T-cell (primary cell): ENCODE results near the gene DNAH6. TPM values are rescaled to one million over a fixed set of nuclear protein-coding genes. Genes with fewer than 3 reads are reported as not detected.

Experiments used
- ATAC-seq, 4 experiments: fragments of 200-7000 bp in 3 of 4; fragments of 150-1000 bp in 1 of 4; cut with Tn5 transposase; replicated peaks in 1 of 4; 1 replicate in 3 of 4; 2 replicates in 1 of 4; pipeline ENCODE4 v1.10.0; 2021; ENCODE audit warnings: moderate library complexity in 3 of 4, mild to moderate bottlenecking in 2 of 4, moderate number of reproducible peaks in 1 of 4
- CTCF ChIA-PET, 2 donors: fragments of 300-600 bp; sonication (Branson Sonifier 250); formaldehyde crosslinking; loops; one replicate each; lab custom pipeline; 2022; ENCODE audit warnings: antibody characterized with exemption in 2 of 2; lab: Charles Lee
- POLR2A ChIA-PET, 2 donors: fragments of 300-600 bp; sonication (Branson Sonifier 250); formaldehyde crosslinking; loops; one replicate each; lab custom pipeline; 2022; ENCODE audit warnings: antibody characterized with exemption in 2 of 2; lab: Charles Lee
- DNase-seq, 35 experiments: peaks; one replicate each; pipeline versions ENCODE4 v3.0.0 to v3.0.0-alpha.2; 2013 to 2023
- H3K27ac ChIP-seq: one replicate; pipeline ENCODE4 v1.5.1; 2013; ENCODE audit warnings: low read length
- H3K27me3 ChIP-seq, 2 experiments: replicated peaks in 1 of 2; 1 replicate in 1 of 2; 2 replicates in 1 of 2; pipeline versions ENCODE4 v1.6.1 to v1.7.0; 2013; ENCODE audit warnings: low read length in 1 of 2, mixed read lengths in 1 of 2; ENCODE audit not compliant: control insufficient read depth in 2 of 2, insufficient read depth in 2 of 2; ENCODE audit errors: extremely low read depth in 1 of 2
- H3K36me3 ChIP-seq, 2 donors: 1 replicate in 1 of 2; 2 replicates in 1 of 2; pipeline versions ENCODE4 v1.6.1 to v1.7.0; 2013; ENCODE audit warnings: low read length in 1 of 2; ENCODE audit not compliant: control insufficient read depth in 2 of 2, insufficient read depth in 1 of 2; ENCODE audit errors: extremely low read depth in 1 of 2
- H3K4me1 ChIP-seq, 2 experiments: 1 replicate in 1 of 2; 2 replicates in 1 of 2; pipeline versions ENCODE4 v1.6.1 to v1.7.0; 2013; ENCODE audit warnings: low read length in 2 of 2, mixed read lengths in 1 of 2; ENCODE audit not compliant: insufficient read depth in 2 of 2, control insufficient read depth in 1 of 2; ENCODE audit errors: extremely low read depth in 1 of 2
- H3K4me3 ChIP-seq, 2 donors: 1 replicate in 1 of 2; 2 replicates in 1 of 2; pipeline versions ENCODE4 v1.5.1 to v1.7.0; 2013; ENCODE audit warnings: mild to moderate bottlenecking in 2 of 2, low read length in 1 of 2, moderate library complexity in 1 of 2; ENCODE audit not compliant: control insufficient read depth in 1 of 2; ENCODE audit errors: extremely low read depth in 1 of 2
- H3K9me3 ChIP-seq: 2 replicates; pipeline ENCODE4 v1.7.0; 2013
- H3K27ac Mint-ChIP-seq, 2 donors: one replicate each; pipeline ENCODE4 v1.8.0; 2020 to 2021; ENCODE audit warnings: mild to moderate bottlenecking in 2 of 2, mixed read lengths in 2 of 2
- H3K27me3 Mint-ChIP-seq, 2 donors: one replicate each; pipeline ENCODE4 v1.8.0; 2021 to 2022; ENCODE audit warnings: mixed read lengths in 2 of 2
- H3K36me3 Mint-ChIP-seq: one replicate; pipeline ENCODE4 v1.8.0; 2021; ENCODE audit warnings: mixed read lengths
- H3K4me1 Mint-ChIP-seq, 3 donors: one replicate each; pipeline ENCODE4 v1.8.0; 2020 to 2022; ENCODE audit warnings: mixed read lengths in 3 of 3, mild to moderate bottlenecking in 1 of 3
- H3K4me3 Mint-ChIP-seq, 3 donors: one replicate each; pipeline ENCODE4 v1.8.0; 2020 to 2022; ENCODE audit warnings: mild to moderate bottlenecking in 3 of 3, mixed read lengths in 3 of 3, moderate library complexity in 3 of 3
- H3K9me3 Mint-ChIP-seq, 3 donors: one replicate each; pipeline ENCODE4 v1.8.0; 2020 to 2022; ENCODE audit warnings: mixed read lengths in 3 of 3
- WGBS: methylation state at CpG from one replicate; pipeline ENCODE4 v1.1.5; 2013; ENCODE audit warnings: missing lambda C conversion rate; ENCODE audit not compliant: insufficient coverage; 5-methylcytosine and 5-hydroxymethylcytosine counted together
- total RNA-seq, 35 experiments: library from RNA in 6 of 35; stranded (reverse) in 6 of 35; fragments of 120-200 nt in 1 of 35; gene quantifications; one replicate each; pipeline versions ENCODE4 v1.2.1 to v1.2.4 and lab custom pipeline; 2013 to 2026

Gene DNAH6
- total RNA-seq, 5 donors from 2014 or later (not counting 1 experiment from before 2014, with no cell fraction given): 0.44 to 2.0 (median 1.2) TPM

- Histone ChIP-seq H3K36me3 (no peaks in the 10 kb centered on the region), H3K9me3 (no peaks in the 10 kb centered on the region), H3K27me3 (no peaks in the 10 kb centered on the region), H3K27ac (no peak overlapping the region), H3K4me1 (peaks cover 10 to 15% of the 10 kb centered on the region in 2 experiments), H3K4me3 (no peak overlapping the region)
- H3K9me3 Mint-ChIP-seq: no peaks in the 10 kb centered on the region
- ATAC-seq (no peak), DNase-seq (no peak)
- H3K27me3 Mint-ChIP-seq: no peaks in the 10 kb centered on the region
- ChIA-PET POLR2A (no interaction called here), CTCF (interaction anchor here in 1 of 2 donors (1.2 kb wide), 1 partner anchor 12 kb away, joined by 4 read pairs; no protein-coding TSS in a partner anchor)
- no CpG with 5 or more reads among the region's 1 CpG for WGBS
- no peaks in the 10 kb centered on the region for H3K36me3 Mint-ChIP-seq
- H3K4me1 Mint-ChIP-seq: peaks cover 21 to 56% (median 23%) of the 10 kb centered on the region in 3 donors
- H3K4me3 Mint-ChIP-seq: no peak overlapping the region
- H3K27ac Mint-ChIP-seq: no peak overlapping the region
Measured at GRCh38 chr2:84676295-84676694, 160.0 kb downstream of the DNAH6 start.

- H3K4me1 ChIP-seq: peaks cover 10 to 15% of the 10 kb centered on the region in 2 experiments
- H3K4me3 Mint-ChIP-seq: peak overlapping the region in 1 of 3 donors; percentile 39
- H3K36me3 ChIP-seq: no peaks in the 10 kb centered on the region
- no peak overlapping the region for H3K27ac ChIP-seq
- ATAC-seq (no peak), DNase-seq (peak in 1 of 35 experiments; percentile 19)
- H3K4me1 Mint-ChIP-seq: peaks cover 21 to 55% (median 27%) of the 10 kb centered on the region in 3 donors
- peaks cover 0 to 5% (median 4%) of the 10 kb centered on the region in 3 donors for H3K9me3 Mint-ChIP-seq
- WGBS: no CpG with 5 or more reads among the region's 2 CpGs
- H3K36me3 Mint-ChIP-seq: no peaks in the 10 kb centered on the region
- no peak overlapping the region for H3K4me3 ChIP-seq
- POLR2A ChIA-PET: no interaction called here
- no peaks in the 10 kb centered on the region for H3K27me3 ChIP-seq
- H3K27me3 Mint-ChIP-seq: no peaks in the 10 kb centered on the region
- H3K9me3 ChIP-seq: no peaks in the 10 kb centered on the region
- H3K27ac Mint-ChIP-seq: no peak overlapping the region
- CTCF ChIA-PET: no interaction called here
Measured at GRCh38 chr2:84678214-84678613, 161.9 kb downstream of the DNAH6 start.

GRCh38 chr2:84686783-84687476 lies 170.6 kb downstream of the DNAH6 start:
- peak overlapping the region; percentile 81 to 91 for H3K27ac Mint-ChIP-seq

GRCh38 chr2:84687498-84688149 lies 171.3 kb downstream of the DNAH6 start:
- Mint-ChIP-seq H3K27ac (peak overlapping the region in 1 of 2 donors; percentile 52), H3K36me3 (peaks cover 3% of the 10 kb centered on the region), H3K27me3 (no peaks in the 10 kb centered on the region), H3K9me3 (peaks cover 0 to 3% (median 0%) of the 10 kb centered on the region in 3 donors), H3K4me3 (peak overlapping the region in 1 of 3 donors; percentile 58), H3K4me1 (peaks cover 34 to 68% (median 45%) of the 10 kb centered on the region in 3 donors)
- ChIA-PET CTCF (interaction anchor here in 1 of 2 donors (1.6 kb wide), 1 partner anchor 11 kb away, joined by 4 read pairs; no protein-coding TSS in a partner anchor), POLR2A (interaction anchor here in 1 of 2 donors (1.0 kb wide), 1 partner anchor 171 kb away, joined by 3 read pairs; the partner anchor contains the start of gene DNAH6)
- 76% methylated on average over 4 of the region's 10 CpGs for WGBS
- H3K9me3 ChIP-seq: no peaks in the 10 kb centered on the region
- H3K36me3 ChIP-seq: no peaks in the 10 kb centered on the region
- H3K4me1 ChIP-seq: peaks cover 0 to 25% of the 10 kb centered on the region in 2 experiments
- H3K27ac ChIP-seq: no peak overlapping the region
- ATAC-seq (no peak), DNase-seq (no peak)
- H3K27me3 ChIP-seq: no peaks in the 10 kb centered on the region
- H3K4me3 ChIP-seq: no peak overlapping the region

More at GRCh38 chr2:84686783-84687476, 170.6 kb downstream of the DNAH6 start:
- Histone ChIP-seq H3K27me3 (no peaks in the 10 kb centered on the region), H3K36me3 (no peaks in the 10 kb centered on the region), H3K4me3 (no peak overlapping the region), H3K9me3 (no peaks in the 10 kb centered on the region), H3K4me1 (peaks cover 0 to 25% of the 10 kb centered on the region in 2 experiments), H3K27ac (no peak overlapping the region)
- Mint-ChIP-seq H3K4me1 (peaks cover 32 to 73% (median 46%) of the 10 kb centered on the region in 3 donors), H3K36me3 (peaks cover 3% of the 10 kb centered on the region), H3K4me3 (peak overlapping the region in 1 of 3 donors; percentile 58), H3K9me3 (peaks cover 0 to 6% (median 0%) of the 10 kb centered on the region in 3 donors), H3K27me3 (no peaks in the 10 kb centered on the region)
- ChIA-PET POLR2A (no interaction called here), CTCF (no interaction called here)
- WGBS: no CpG with 5 or more reads among the region's 5 CpGs
- DNase-seq: peak in 1 of 35 experiments; percentile 34
- peak; percentile 68 to 95 (median 82) for ATAC-seq

GRCh38 chr2:84690225-84690624 lies 173.9 kb downstream of the DNAH6 start:
- ChIA-PET CTCF (no interaction called here), POLR2A (interaction anchor here in 1 of 2 donors (0.6 kb wide), 1 partner anchor 234 kb away, joined by 4 read pairs; no protein-coding TSS in a partner anchor)
- peaks cover 0 to 3% (median 0%) of the 10 kb centered on the region in 3 donors for H3K9me3 Mint-ChIP-seq
- peaks cover 3% of the 10 kb centered on the region for H3K36me3 Mint-ChIP-seq
- ATAC-seq (no peak), DNase-seq (no peak)
- H3K4me1 Mint-ChIP-seq: peaks cover 53 to 76% (median 64%) of the 10 kb centered on the region in 3 donors
- Histone ChIP-seq H3K36me3 (no peaks in the 10 kb centered on the region), H3K27me3 (no peaks in the 10 kb centered on the region), H3K9me3 (no peaks in the 10 kb centered on the region), H3K27ac (no peak overlapping the region), H3K4me3 (no peak overlapping the region), H3K4me1 (peaks cover 15 to 41% of the 10 kb centered on the region in 2 experiments)
- no peak overlapping the region for H3K27ac Mint-ChIP-seq
- H3K27me3 Mint-ChIP-seq: no peaks in the 10 kb centered on the region
- no CpG with 5 or more reads among the region's 3 CpGs for WGBS
- no peak overlapping the region for H3K4me3 Mint-ChIP-seq

- peak overlapping the region; percentile 52 for H3K27ac ChIP-seq
- H3K36me3 Mint-ChIP-seq: peaks cover 3% of the 10 kb centered on the region
- 3% methylated on average over 5 of the region's 6 CpGs for WGBS
- H3K4me3 ChIP-seq: peak overlapping the region in 1 of 2 donors; percentile 32
- ChIA-PET POLR2A (interaction anchor here in 1 of 2 donors (0.6 kb wide), 1 partner anchor 239 kb away, joined by 4 read pairs; no protein-coding TSS in a partner anchor), CTCF (no interaction called here)
- DNase-seq (peak in 34 of 35 experiments; percentile 6 to 68 (median 32)), ATAC-seq (peak; percentile 81 to 94 (median 92))
- H3K27me3 Mint-ChIP-seq: no peaks in the 10 kb centered on the region
- no peaks in the 10 kb centered on the region for H3K9me3 ChIP-seq
- no peaks in the 10 kb centered on the region for H3K36me3 ChIP-seq
- H3K4me1 Mint-ChIP-seq: peaks cover 40 to 72% (median 51%) of the 10 kb centered on the region in 3 donors
- H3K9me3 Mint-ChIP-seq: peaks cover 0 to 3% (median 0%) of the 10 kb centered on the region in 3 donors
- no peaks in the 10 kb centered on the region for H3K27me3 ChIP-seq
- peak overlapping the region; percentile 91 for H3K27ac Mint-ChIP-seq
- H3K4me1 ChIP-seq: peaks cover 15 to 20% of the 10 kb centered on the region in 2 experiments
- peak overlapping the region; percentile 21 to 70 (median 40) for H3K4me3 Mint-ChIP-seq
Measured at GRCh38 chr2:84694088-84694622, 177.9 kb downstream of the DNAH6 start.
